GM18868 (cell line): Measurements from ENCODE around the gene BRAP.
"Not testable (repeated sequence)": the region's sequence is repeated elsewhere in the genome, so short reads cannot be mapped to it uniquely, and the experiment has no call there.

Source experiments
- ATAC-seq: cut with Tn5 transposase; IDR thresholded peaks from one replicate; pipeline ENCODE4 v1.9.1; 2021; ENCODE audit warnings: mild to moderate bottlenecking, moderate library complexity; ENCODE audit not compliant: unreplicated experiment

Gene BRAP

DNA sequence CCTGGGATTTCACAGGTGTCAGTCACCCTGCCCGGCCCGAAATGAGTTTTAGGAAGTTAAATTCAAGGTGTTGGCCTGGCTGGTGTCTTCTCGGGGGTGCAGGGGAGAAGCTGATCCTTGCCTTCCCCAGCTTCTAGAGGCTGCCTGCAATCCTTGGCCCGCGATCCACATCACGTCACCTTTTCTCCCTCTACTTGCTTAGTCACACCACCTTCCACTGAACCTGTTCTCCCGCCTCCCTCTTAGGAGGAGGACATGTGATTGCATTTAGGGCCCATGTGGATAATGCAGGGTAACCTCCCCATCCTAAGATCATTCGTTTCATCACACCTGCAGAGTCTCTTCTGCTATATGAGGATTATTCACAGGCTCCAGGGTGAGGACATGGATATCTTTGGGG is 61.2 kb downstream of the BRAP start:
- no peak for ATAC-seq

DNA sequence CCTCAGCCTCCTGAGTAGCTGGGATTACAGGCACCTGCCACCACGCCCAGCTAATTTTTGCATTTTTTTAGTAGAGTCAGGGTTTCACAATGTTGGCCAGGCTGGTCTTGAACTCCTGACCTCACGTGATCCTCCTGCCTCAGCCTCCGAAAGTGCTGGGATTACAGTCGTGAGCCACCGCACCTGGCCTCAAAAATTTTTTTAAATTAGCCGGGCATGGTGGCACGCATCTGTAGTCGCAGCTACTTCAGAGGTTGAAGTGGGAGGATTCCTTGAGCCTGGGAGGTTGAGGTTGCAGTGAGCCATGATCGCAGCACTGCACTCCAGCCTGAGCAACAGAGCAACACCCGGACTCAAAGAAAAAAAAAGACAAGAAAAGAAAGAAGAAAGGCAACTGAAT is 67.9 kb downstream of the BRAP start:
- ATAC-seq, result not testable (repeated sequence)

DNA sequence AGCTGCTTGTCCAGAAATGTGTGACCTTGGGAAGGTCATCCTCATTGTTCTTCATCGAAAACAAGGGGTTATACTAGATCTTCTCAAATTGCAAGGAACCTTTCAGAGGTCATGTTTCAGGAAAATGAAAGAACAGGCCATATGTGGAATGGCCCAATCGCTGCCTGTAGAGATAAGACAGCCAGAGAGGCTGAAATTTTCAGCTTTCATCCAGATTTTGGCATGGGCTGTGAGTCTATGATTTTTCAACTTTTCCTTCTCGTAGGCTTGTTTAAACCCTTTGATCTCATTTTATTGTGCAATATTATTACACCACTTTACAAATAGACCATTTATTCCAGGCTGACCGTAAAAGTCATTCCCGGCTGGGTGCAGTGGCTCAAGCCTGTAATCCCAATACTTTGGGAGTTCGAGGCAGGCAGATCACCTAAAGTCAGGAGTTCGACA is 69.6 kb downstream of the BRAP start:
- ATAC-seq, result no peak

DNA sequence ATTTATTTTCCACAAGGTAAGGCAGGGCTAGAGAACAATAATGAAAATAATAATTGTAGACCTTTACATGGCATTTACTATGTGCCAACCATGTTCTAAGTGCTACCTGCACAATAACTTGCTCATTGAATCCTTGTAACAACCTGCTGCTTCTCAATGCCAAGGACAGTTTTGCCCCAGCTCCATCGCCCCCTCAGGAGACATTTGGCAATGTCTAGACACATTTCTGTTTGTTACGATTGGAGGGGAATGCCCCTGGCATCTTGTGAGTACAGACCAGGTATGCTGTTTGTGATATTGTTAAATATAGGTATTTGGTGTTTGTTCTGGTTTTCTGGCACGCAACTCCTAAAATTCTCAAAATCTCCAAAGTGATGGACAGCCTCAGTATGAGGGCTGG is 78.5 kb downstream of the BRAP start:
- no peak for ATAC-seq

DNA sequence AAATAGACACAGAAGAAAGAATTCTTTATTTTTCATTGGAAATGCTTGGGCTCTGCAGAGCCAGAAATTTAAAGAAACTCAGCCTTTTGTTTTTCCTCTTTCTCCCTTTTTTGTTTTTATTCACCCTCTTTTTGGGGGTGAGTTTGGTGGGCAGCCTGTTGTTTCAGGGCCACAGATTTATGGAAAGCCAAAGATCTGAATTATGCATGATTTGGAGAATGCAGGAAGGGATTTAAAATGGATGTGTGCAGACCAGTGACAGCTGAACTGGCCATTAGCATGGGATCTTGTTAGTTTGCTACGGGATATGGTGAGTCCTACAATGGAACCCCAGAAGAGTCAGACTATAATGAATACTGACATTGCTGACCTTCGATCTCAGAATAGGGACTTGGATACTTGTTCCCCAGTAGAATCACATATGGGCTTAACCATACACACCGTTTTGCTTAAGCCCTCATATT is 79.0 kb downstream of the BRAP start:
- no peak for ATAC-seq

DNA sequence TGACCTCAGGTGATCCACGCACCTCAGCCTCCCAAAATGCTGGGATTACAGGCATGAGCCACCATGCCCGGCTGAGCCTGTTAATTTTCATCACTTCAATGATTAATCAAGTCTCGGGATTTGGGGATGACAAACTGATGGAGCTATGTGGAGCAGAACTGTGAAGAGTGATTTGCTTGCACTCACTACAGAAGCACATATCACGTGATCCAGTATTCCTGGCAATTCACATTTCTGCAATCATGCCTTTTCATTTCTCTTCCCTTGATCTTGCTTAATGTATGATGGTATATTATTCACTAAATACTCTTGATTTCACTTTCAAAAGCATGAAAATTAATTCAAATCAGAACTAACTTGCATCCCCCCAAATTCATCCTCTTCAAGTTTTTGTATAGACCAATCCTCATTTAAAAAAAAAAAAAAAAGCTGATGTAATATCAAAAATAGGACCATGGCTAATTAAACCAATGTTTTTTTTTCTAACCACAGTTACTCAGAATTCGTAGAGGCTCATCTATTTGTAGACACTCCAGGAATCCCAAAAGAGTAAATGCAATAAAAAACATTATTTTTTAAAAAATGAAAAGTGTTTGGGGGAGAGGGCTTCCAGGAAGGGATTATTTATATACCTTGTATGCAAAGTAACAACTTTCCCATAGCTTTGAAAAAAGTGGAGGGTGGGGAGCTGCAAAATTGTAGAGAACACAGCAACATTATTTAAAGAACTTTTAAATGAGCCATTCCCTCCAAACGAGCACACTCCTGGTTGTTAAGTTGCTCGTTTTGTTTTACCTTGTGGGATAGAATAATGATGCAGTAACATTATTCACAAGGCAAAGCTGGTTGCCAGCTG is 79.6 kb downstream of the BRAP start:
- no peak for ATAC-seq

DNA sequence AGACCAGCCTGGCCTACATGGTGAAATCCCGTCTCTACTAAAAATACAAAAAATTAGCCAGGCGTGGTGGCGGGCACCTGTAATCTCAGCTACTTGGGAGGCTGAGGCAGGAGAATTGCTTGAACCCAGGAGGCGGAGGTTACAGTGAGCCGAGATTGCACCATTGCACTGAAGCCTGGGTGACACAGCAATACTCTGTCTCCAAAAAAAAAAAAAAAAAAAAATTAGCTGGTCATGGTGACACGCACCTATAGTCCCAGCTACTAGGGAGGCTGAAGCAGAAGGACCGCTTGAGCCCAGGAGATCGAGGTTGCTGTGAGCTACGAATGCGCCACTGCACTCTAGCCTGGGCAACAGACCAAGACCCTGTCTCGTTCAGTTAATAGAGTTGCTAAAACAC is 82.9 kb downstream of the BRAP start:
- not testable (repeated sequence) for ATAC-seq

DNA sequence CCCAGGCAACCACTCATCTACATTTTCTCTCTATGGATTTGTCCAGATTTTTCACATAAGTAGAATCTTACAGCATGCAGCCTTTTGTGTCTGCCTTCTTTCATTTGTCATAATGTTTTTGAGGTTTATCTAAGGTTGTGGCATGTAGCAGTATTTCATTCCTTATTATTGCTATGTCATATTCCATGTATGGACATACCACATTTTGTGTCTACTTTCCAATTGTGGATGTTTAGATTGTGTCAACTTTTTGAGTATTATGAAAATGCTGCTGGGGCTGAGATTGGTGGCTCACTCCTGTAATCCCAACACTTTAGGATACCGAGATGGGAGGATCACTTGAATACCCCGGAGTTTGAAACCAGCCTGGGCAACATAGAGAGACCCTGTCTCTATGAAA is 83.4 kb downstream of the BRAP start:
- ATAC-seq, result no peak

DNA sequence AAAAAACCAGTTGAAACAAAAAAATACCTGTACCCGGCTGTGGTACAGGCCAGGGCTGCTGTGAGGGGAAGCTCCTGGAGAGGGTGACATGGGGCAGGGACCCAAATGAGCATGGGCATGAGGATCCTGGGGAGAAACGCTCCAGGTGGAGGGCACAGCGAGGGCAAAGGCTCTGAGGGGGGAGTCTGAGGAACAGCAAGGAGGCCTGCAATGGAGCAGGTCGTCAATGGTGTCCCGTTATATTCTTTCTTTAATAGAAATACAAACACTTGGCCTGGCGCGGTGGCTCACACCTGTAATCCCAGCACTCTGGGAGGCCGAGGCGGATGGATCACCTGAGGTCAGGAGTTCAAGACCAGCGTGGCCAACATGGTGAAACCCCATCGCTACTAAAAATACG is 84.8 kb downstream of the BRAP start:
- not testable (repeated sequence) for ATAC-seq

DNA sequence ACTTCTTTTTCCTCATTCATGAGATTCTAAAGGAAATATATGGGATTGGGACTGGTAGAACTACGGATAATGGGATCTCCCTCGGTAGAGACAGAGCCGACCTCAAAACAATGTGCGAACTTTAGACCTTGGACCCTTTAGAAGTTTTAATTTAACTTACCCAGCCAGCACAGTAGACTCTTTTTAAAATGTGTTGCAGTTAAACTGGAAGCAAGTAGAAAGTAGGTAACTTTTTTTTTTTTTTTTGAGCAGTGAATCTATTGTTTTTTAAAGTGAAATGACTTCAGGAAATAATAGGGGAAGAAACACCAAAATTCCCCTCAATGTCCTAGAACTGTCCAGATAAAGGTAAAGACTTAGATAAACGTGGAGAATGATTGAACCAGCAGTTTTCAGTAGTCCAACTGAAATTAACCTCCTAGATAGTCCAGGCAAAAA is 85.5 kb downstream of the BRAP start:
- no peak for ATAC-seq

DNA sequence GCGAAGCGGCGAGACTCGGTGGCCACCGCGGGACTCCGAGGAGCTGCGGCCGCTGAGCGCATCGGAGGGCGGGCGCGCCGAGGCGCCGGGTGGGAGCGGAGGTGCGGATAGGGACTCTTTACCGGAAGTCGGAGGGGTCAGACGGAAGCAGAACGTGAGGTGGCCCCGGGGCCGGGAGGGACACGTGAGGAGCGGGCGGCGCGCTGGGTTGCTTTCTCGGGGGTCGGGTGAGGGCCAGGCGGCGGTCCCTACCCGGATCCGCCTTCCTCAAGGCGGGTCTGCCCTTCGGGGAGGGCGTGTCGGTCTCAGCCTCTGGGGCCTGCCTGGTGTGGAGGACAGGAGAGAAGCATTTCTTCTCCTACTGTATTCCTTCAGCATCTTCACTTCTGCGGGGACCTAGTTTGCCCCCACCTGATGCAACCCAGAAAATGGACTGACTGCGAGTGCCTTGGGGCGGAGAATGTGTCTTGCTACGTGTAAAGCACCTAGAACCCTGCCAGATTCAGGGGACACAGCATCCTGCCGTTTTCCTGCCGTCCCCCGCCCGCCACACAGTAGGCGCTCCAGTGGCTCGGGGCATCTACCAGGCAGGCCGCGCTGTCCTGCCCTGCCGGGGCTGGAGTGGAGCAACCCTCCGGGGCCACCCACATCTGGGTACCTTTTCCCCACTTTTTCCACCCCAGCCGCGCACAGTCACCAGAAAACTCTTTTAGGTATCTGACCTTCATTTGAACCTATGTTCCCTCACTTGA is 86.1 kb downstream of the BRAP start:
- ATAC-seq, result peak; percentile 69

DNA sequence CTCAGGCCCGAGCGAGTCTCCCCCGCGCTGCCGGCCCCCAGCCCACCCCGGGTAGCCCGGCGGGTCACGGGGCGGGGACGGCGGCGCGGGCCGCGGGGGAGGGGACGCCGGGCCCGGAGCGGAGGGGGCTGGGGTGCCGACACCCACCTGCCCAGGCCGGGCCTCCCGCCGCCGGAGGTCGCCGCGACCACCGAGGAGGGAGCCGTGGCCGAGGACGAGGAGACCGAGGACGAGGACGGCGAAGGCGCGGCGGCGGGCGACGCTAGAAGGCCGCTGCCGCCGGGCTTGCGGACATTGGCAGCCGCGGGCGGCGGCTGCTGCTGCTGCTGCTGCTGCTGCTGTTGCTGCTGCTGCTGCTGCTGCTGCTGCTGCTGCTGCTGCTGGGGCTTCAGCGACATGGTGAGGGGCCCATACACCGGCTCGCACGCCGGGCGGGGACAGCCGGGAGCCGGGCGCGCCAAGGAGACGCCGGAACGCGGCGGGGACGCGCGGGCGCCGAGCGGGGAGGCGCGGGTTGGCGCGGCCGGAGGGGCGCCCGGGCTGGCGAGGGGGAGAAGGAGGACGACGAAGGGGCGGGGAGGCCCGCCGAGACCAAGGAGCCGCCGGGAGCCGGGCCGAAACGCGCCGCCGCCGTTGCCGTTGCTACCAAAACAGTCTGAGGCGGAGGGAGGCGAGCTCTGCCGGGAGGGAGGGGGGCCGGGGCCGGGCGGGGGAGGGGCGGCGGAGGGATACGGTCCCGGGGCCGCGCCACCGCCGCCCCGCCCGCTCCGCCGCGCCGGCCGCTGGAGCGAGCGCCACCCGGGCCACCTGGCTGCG is 86.9 kb downstream of the BRAP start, which contains the start of gene ATXN2:
ATXN2 (minus strand) TSS at position 679 of the 816 bp plus-strand sequence; CDS start at position 398, 281 bp downstream.
- peak; percentile 41 for ATAC-seq

DNA sequence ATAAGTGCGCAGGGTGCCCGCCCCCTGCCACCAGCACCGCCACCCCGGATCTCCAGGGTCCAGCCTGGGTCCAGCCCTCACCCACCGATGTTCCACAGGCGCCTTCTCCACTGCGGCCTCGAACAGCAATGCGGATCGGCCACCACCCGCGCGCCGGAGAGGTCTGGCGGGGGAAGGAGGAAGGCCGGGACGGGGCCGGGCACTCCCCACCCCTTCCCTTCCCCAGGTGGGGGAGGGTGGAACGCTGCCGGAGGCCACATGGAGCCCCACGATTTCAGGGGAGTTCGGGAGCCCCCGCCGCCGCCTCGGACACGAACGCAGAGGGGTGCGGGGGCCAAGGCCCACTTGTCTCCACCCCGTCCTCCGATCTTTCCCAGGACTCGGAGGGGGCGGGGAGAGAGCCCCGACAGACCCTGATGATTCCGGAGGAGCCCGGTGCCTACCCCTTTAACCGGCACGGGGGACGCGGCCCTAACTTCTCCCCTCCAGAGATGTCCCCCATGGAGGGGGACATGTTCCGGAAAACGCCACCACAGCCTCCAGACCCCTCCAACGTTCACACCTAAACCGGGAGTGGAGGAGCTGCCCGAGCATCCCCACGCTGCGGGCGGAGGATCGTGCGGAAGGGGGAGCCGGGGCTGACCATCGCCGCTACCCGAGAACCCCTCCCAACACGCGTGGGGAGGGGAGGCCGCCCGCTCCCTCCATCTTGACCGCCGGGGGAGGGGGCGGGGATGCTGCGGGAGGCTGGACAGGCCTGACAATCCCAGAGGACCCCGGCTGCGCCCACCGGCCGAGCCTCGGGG is 87.7 kb downstream of the BRAP start:
- ATAC-seq, result no peak

DNA sequence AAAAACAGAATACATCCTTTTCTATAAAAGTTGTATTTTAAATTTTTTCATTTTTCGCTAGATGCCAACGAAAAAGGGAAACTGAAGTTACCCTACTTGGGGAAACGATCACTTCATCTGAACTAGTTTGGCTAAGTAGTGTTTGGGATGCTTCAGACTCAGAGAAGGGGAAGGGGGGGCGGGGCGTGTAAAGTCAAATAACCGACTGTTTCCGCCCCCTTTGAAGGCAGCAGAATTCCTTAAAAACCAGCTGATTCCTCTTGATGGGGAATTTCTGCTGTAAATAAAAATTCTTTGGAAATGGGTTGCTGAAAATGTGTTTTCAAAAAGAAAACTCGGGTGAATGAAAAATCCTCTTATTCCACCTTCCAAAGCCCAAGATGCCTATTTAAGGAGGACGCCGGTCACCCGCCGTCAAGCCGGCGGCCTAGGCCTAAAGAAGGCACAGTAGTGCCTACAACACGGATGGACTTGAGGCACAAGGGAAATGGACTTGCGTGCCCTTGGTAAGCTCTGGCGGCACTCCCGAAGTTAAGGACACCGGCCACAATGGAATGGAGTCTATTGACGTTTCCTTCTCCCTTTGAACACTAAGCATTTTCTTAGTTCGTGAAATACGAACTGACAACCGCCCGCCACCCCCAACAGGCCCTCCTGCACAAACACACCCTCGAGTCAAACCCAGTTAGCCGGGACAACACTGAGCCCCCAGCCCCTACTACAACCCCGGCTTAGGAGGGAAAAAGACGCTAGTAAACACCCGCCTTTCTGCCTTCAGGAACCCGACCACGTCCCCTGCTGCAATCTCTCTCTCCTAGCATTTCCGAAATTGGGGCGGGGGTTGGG is 88.5 kb downstream of the BRAP start:
- ATAC-seq, result no peak

DNA sequence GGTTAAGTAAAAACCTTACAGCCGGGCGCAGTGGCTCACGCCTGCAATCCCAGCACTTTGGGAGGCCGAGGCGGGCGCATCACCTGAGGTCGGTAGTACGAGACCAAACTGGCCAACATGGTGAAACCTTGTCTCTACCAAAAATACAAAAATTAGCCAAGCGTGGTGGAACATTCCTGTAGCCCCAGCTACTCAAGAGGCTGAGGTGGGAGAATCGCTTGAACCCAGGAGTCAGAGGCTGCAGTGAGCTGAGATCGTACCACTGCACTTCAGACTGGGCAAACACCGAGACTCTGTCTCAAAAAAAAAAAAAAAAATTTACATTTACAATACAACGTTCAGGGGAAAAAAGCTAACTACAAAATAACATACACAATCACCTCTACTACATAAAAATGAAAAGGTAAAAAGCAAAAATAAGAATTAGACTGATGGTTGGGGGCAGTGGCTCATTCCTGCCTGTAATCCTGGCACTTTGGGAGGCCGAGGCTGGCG is 90.4 kb downstream of the BRAP start:
- ATAC-seq, result not testable (repeated sequence)
